ENCODE data around the gene JUP. TPM values are rescaled to one million over a fixed set of nuclear protein-coding genes. Genes with fewer than 3 reads are reported as not detected.

JUP gene
- total and polyA plus RNA-seq, 4 donors = 39.1 to 56.0 (median 44.2) TPM

GRCh38 chr17:41779954-41780353, 6.6 kb downstream of the JUP start:
- no peak for DNase-seq (ENCODE audit: low spot score)
- WGBS = 93% methylated on average over 1 of the region's 1 CpG
- Histone ChIP-seq H3K36me3 (ENCODE audit: control insufficient read depth in 4 of 4, insufficient read depth in 3 of 4, low read depth in 1 of 4, low read length in 3 of 4) (no peaks in the 10 kb centered on the region), H3K27me3 (ENCODE audit: control insufficient read depth in 4 of 4, insufficient read depth in 4 of 4, low read length in 3 of 4) (no peaks in the 10 kb centered on the region), H3K4me3 (ENCODE audit: low read depth in 1 of 3, low read length in 3 of 3) (no peak overlapping the region), H3K9me3 (ENCODE audit: control insufficient read depth in 4 of 4, low read length in 3 of 4) (no peaks in the 10 kb centered on the region), H3K9ac (ENCODE audit: low read depth in 1 of 2, low read length in 2 of 2) (no peak overlapping the region), H3K4me1 (ENCODE audit: control insufficient read depth in 4 of 4, insufficient read depth in 4 of 4, low read length in 3 of 4) (peaks cover 15 to 55% (median 41%) of the 10 kb centered on the region in 4 donors), H3K27ac (ENCODE audit: low read depth in 1 of 2, low read length in 2 of 2) (peak overlapping the region in 1 of 2 donors; percentile 42)
- TF ChIP-seq TAF1 (conservative IDR thresholded peaks at IDR 0.05) (no peak), YY1 (IDR thresholded peaks at IDR 0.05) (no peak), RAD21 (IDR thresholded peaks at IDR 0.05) (no peak), ATF3 (IDR thresholded peaks at IDR 0.05) (no peak)

- peak overlapping the region; percentile 33 to 43 for H3K9ac ChIP-seq (ENCODE audit: low read depth in 1 of 2, low read length in 2 of 2)
- no peaks in the 10 kb centered on the region for H3K27me3 ChIP-seq (ENCODE audit: control insufficient read depth in 4 of 4, insufficient read depth in 4 of 4, low read length in 3 of 4)
- peak; percentile 50 for DNase-seq (ENCODE audit: low spot score)
- peak overlapping the region in 2 of 3 donors; percentile 5 to 21 for H3K4me3 ChIP-seq (ENCODE audit: low read depth in 1 of 3, low read length in 3 of 3)
- H3K9me3 ChIP-seq (ENCODE audit: control insufficient read depth in 4 of 4, low read length in 3 of 4) = no peaks in the 10 kb centered on the region
- no peak for TF ChIP-seq ATF3 (IDR thresholded peaks at IDR 0.05)
- TF ChIP-seq JUND (IDR thresholded peaks at IDR 0.05) = peak; percentile 65 to 69
- peak; percentile 51 for TF ChIP-seq FOXA1 (IDR thresholded peaks at IDR 0.05)
- TF ChIP-seq FOXA2 (IDR thresholded peaks at IDR 0.05) = peak; percentile 68
- TF ChIP-seq CTCF (IDR thresholded peaks at IDR 0.05; ENCODE audit: low read depth, low read length, missing input control) = peak; percentile 12
- TF ChIP-seq GABPA (IDR thresholded peaks at IDR 0.05 in 1 of 2, conservative IDR thresholded peaks at IDR 0.05 in 1 of 2) = peak in 1 of 2 donors; percentile 59
- peak; percentile 61 to 69 for TF ChIP-seq EGR1 (IDR thresholded peaks at IDR 0.05; ENCODE audit: low read depth in 2 of 2)
- TF ChIP-seq TAF1 (conservative IDR thresholded peaks at IDR 0.05) = peak; percentile 55
- peak; percentile 100 for TF ChIP-seq NR2F2 (IDR thresholded peaks at IDR 0.05)
- peak; percentile 89 for TF ChIP-seq YY1 (IDR thresholded peaks at IDR 0.05)
- peak; percentile 86 for TF ChIP-seq SP1 (IDR thresholded peaks at IDR 0.05)
- peak; percentile 15 for TF ChIP-seq HNF4G (IDR thresholded peaks at IDR 0.05)
- TF ChIP-seq REST (IDR thresholded peaks at IDR 0.05) = peak; percentile 85
- peak; percentile 86 for TF ChIP-seq RXRA (IDR thresholded peaks at IDR 0.05)
- peak; percentile 75 for TF ChIP-seq MAX (IDR thresholded peaks at IDR 0.05)
- peak; percentile 4 to 45 for TF ChIP-seq RAD21 (IDR thresholded peaks at IDR 0.05)
- peak; percentile 58 to 66 for TF ChIP-seq HNF4A (conservative IDR thresholded peaks at IDR 0.05)
- TF ChIP-seq ZBTB33 (IDR thresholded peaks at IDR 0.05) = peak; percentile 59
- WGBS = 17% methylated on average over 12 of the region's 12 CpGs
- peaks cover 18 to 61% (median 48%) of the 10 kb centered on the region in 4 donors for H3K4me1 ChIP-seq (ENCODE audit: control insufficient read depth in 4 of 4, insufficient read depth in 4 of 4, low read length in 3 of 4)
- peak overlapping the region; percentile 80 to 96 for H3K27ac ChIP-seq (ENCODE audit: low read depth in 1 of 2, low read length in 2 of 2)
- no peaks in the 10 kb centered on the region for H3K36me3 ChIP-seq (ENCODE audit: control insufficient read depth in 4 of 4, insufficient read depth in 3 of 4, low read depth in 1 of 4, low read length in 3 of 4)
These were observed 8.8 kb downstream of the JUP start for GRCh38 chr17:41777574-41778188.
